Measurements from ENCODE around the gene SHOX.
"Not testable (repeated sequence)": the region's sequence is repeated elsewhere in the genome, so short reads cannot be mapped to it uniquely, and the experiment has no call there.

The SHOX gene

GRCh38 chrX:625137-625691 lies 5.4 kb upstream of the SHOX start:
- no peak overlapping the region for H3K4me3 ChIP-seq (ENCODE audit: low read depth, low read length)
- no peak for DNase-seq (ENCODE audit: low read depth)
- TF ChIP-seq CTCF (IDR thresholded peaks at IDR 0.05; ENCODE audit: control insufficient read depth, extremely low read depth, insufficient read depth) = no peak

GRCh38 chrX:626047-626446 lies 4.5 kb upstream of the SHOX start:
- DNase-seq (ENCODE audit: low read depth); H3K4me3 ChIP-seq (ENCODE audit: low read depth, low read length): not testable (repeated sequence)

- DNase-seq (ENCODE audit: low read depth) = no peak
- TF ChIP-seq CTCF (IDR thresholded peaks at IDR 0.05; ENCODE audit: control insufficient read depth, extremely low read depth, insufficient read depth) = no peak
- no peak overlapping the region for H3K4me3 ChIP-seq (ENCODE audit: low read depth, low read length)
These were observed 3.7 kb upstream of the SHOX start for GRCh38 chrX:626745-627509.

GRCh38 chrX:627510-627981 lies 3.0 kb upstream of the SHOX start:
- TF ChIP-seq CTCF (IDR thresholded peaks at IDR 0.05; ENCODE audit: control insufficient read depth, extremely low read depth, insufficient read depth) = no peak
- no peak for DNase-seq (ENCODE audit: low read depth)
- no peak overlapping the region for H3K4me3 ChIP-seq (ENCODE audit: low read depth, low read length)

- H3K4me3 ChIP-seq (ENCODE audit: low read depth, low read length) = no peak overlapping the region
- no peak for TF ChIP-seq CTCF (IDR thresholded peaks at IDR 0.05; ENCODE audit: control insufficient read depth, extremely low read depth, insufficient read depth)
- no peak for DNase-seq (ENCODE audit: low read depth)
These were observed 2.6 kb upstream of the SHOX start for GRCh38 chrX:627995-628394.

- no peak overlapping the region for H3K4me3 ChIP-seq (ENCODE audit: low read depth, low read length)
- TF ChIP-seq CTCF (IDR thresholded peaks at IDR 0.05; ENCODE audit: control insufficient read depth, extremely low read depth, insufficient read depth) = no peak
- no peak for DNase-seq (ENCODE audit: low read depth)
These were observed 1.2 kb upstream of the SHOX start for GRCh38 chrX:629230-630006.

GRCh38 chrX:630007-630611 lies 482 bp upstream of the SHOX start:
- no peak for TF ChIP-seq CTCF (IDR thresholded peaks at IDR 0.05; ENCODE audit: control insufficient read depth, extremely low read depth, insufficient read depth)
- no peak overlapping the region for H3K4me3 ChIP-seq (ENCODE audit: low read depth, low read length)
- no peak for DNase-seq (ENCODE audit: low read depth)

Measured in LNCaP clone FGC (cell line).